Spleen (tissue), 11 donors: ENCODE measurements around the gene TMEM233. TPM values are rescaled to one million over a fixed set of nuclear protein-coding genes. Genes with fewer than 3 reads are reported as not detected.

Source experiments
- DNase-seq: peaks from one replicate; pipeline ENCODE4 v3.0.0-alpha.2; 2020
- H3K27ac ChIP-seq, 8 donors: fragments of 200-600 bp; sonication (generic) in 7 of 8; 1 replicate in 4 of 8; 2 replicates in 4 of 8; pipeline versions ENCODE4 v1.5.0 to v1.8.0; 2016 to 2021; ENCODE audit warnings: inconsistent platforms in 4 of 8, mild to moderate bottlenecking in 4 of 8, moderate library complexity in 1 of 8
- H3K27me3 ChIP-seq, 7 donors: fragments of 200-600 bp; sonication (generic) in 6 of 7; replicated peaks in 1 of 7; 1 replicate in 4 of 7; 2 replicates in 3 of 7; pipeline versions ENCODE4 v1.5.0 to v1.8.0; 2016 to 2021; ENCODE audit warnings: inconsistent platforms in 3 of 7, mild to moderate bottlenecking in 1 of 7
- H3K36me3 ChIP-seq, 6 donors: fragments of 200-600 bp; sonication (generic) in 5 of 6; 1 replicate in 4 of 6; 2 replicates in 2 of 6; pipeline versions ENCODE4 v1.5.0 to v1.8.0; 2016 to 2021; ENCODE audit warnings: inconsistent platforms in 2 of 6
- H3K4me1 ChIP-seq, 6 donors: fragments of 200-600 bp; sonication (generic) in 5 of 6; 1 replicate in 3 of 6; 2 replicates in 3 of 6; pipeline versions ENCODE4 v1.5.0 to v1.8.0; 2016 to 2021; ENCODE audit warnings: inconsistent platforms in 3 of 6
- H3K4me3 ChIP-seq, 8 donors: fragments of 200-600 bp; sonication (generic) in 7 of 8; 1 replicate in 4 of 8; 2 replicates in 4 of 8; pipeline versions ENCODE4 v1.5.0 to v1.8.0; 2016 to 2021; ENCODE audit warnings: inconsistent platforms in 4 of 8, mild to moderate bottlenecking in 4 of 8, moderate library complexity in 2 of 8
- H3K9me3 ChIP-seq, 8 donors: fragments of 200-600 bp; sonication (generic) in 7 of 8; 1 replicate in 4 of 8; 2 replicates in 4 of 8; pipeline versions ENCODE4 v1.5.0 to v1.8.0; 2016 to 2021; ENCODE audit warnings: inconsistent platforms in 4 of 8
- CTCF ChIP-seq, 11 experiments: fragments of 200-600 bp in 7 of 11; fragments of 450-650 bp in 4 of 11; sonication (generic) in 4 of 11; IDR thresholded peaks in 8 of 11; conservative IDR thresholded peaks in 3 of 11; 1 replicate in 7 of 11; 2 replicates in 4 of 11; pipeline versions ENCODE4 v1.4.0 to v1.8.0; 2016 to 2021; ENCODE audit warnings: antibody characterized with exemption in 11 of 11, inconsistent platforms in 4 of 11, mild to moderate bottlenecking in 1 of 11
- POLR2A ChIP-seq, 3 donors: fragments of 450-650 bp; IDR thresholded peaks; one replicate each; pipeline ENCODE4 v1.5.1; 2017; ENCODE audit warnings: antibody characterized with exemption in 3 of 3, mild to moderate bottlenecking in 1 of 3
- POLR2AphosphoS5 ChIP-seq, 3 donors: sonication (generic); formaldehyde crosslinking; IDR thresholded peaks; one replicate each; pipeline ENCODE4 v1.5.1; 2017; ENCODE audit warnings: antibody characterized with exemption in 3 of 3
- WGBS, 5 donors: extraction: QIAGEN DNeasy Blood & Tissue Kit in 3 of 5; methylation state at CpG; one replicate each; pipeline versions ENCODE4 v1.1.5 to v1.1.7; 2013 to 2018; 5-methylcytosine and 5-hydroxymethylcytosine counted together
- intact Hi-C: fragments of 100-400 bp; cut with DNase I; formaldehyde crosslinking; loops from one replicate; pipeline ENCODE4 v1.15.0; 2023; ENCODE audit warnings: low total_unique reads
- polyA plus RNA-seq, 3 donors: library from polyadenylated mRNA; stranded (reverse); fragments of 200-250 nt; gene quantifications; one replicate each; pipeline ENCODE4 v1.2.1, GENCODE V29; 2013
- total RNA-seq, 7 donors: library from RNA; depleted of rRNA in 3 of 7; stranded (reverse); fragments of >200 nt in 3 of 7; fragmentation: NEBNext Ultra II Directional in 4 of 7; extraction: Animal tissue kit (Norgen Biotek cat#: 25700) in 4 of 7; gene quantifications; one replicate each; pipeline versions ENCODE4 v1.1.0 to v1.2.1, GENCODE V29; 2016 to 2021
- donor health status: healthy with polysubstance abuse.
- donor health status: DM: no; HTN: no; CAD: no; lungs with moderate emphysema.
- donor health status: DM: no; HTN: no; CAD: no.
- donor health status: Bipolar disorder and iron deficiency.
- donor health status: healthy.
- donor health status: DM: no; HTN: no; CAD: no.
- donor health status: DM: yes; HTN: yes; CAD: no.

TMEM233 gene
- total and polyA plus RNA-seq, 10 donors = 0.15 to 0.74 (median 0.34) TPM; not detected in 1

GRCh38 chr12:119603767-119604166 is 10.2 kb downstream of the TMEM233 start:
- no peak for DNase-seq
- Histone ChIP-seq H3K27ac (no peak overlapping the region), H3K4me3 (no peak overlapping the region), H3K27me3 (peaks cover 0 to 19% (median 0%) of the 10 kb centered on the region in 7 donors), H3K36me3 (no peaks in the 10 kb centered on the region), H3K9me3 (peaks cover 0 to 4% (median 0%) of the 10 kb centered on the region in 8 donors), H3K4me1 (no peaks in the 10 kb centered on the region)
- 37 to 61% (median 53%) methylated on average over 2 of the region's 2 CpGs for WGBS, 5 donors
- intact Hi-C loops = no loop called here
- TF ChIP-seq POLR2A (IDR thresholded peaks at IDR 0.05) (no peak), CTCF (IDR thresholded peaks at IDR 0.05 in 8 of 11, conservative IDR thresholded peaks at IDR 0.05 in 3 of 11) (no peak), POLR2AphosphoS5 (IDR thresholded peaks at IDR 0.05) (no peak)

GRCh38 chr12:119609358-119609757 is 15.8 kb downstream of the TMEM233 start:
- Histone ChIP-seq H3K36me3 (no peaks in the 10 kb centered on the region), H3K4me1 (no peaks in the 10 kb centered on the region), H3K4me3 (no peak overlapping the region), H3K27ac (no peak overlapping the region), H3K27me3 (peaks cover 0 to 17% (median 0%) of the 10 kb centered on the region in 7 donors), H3K9me3 (peaks cover 0 to 21% (median 10%) of the 10 kb centered on the region in 8 donors)
- TF ChIP-seq POLR2AphosphoS5 (IDR thresholded peaks at IDR 0.05) (no peak), POLR2A (IDR thresholded peaks at IDR 0.05) (no peak), CTCF (IDR thresholded peaks at IDR 0.05 in 8 of 11, conservative IDR thresholded peaks at IDR 0.05 in 3 of 11) (no peak)
- 62 to 79% (median 74%) methylated on average over 3 of the region's 3 CpGs for WGBS, 5 donors
- intact Hi-C loops = no loop called here
- no peak for DNase-seq

GRCh38 chr12:119613319-119613936 is 19.9 kb downstream of the TMEM233 start:
- no peak for DNase-seq
- Histone ChIP-seq H3K4me3 (no peak overlapping the region), H3K27ac (no peak overlapping the region), H3K27me3 (peaks cover 0 to 10% (median 0%) of the 10 kb centered on the region in 7 donors), H3K36me3 (no peaks in the 10 kb centered on the region), H3K9me3 (peaks cover 0 to 23% (median 11%) of the 10 kb centered on the region in 8 donors), H3K4me1 (no peaks in the 10 kb centered on the region)
- 74 to 90% (median 85%) methylated on average over 9 of the region's 9 CpGs for WGBS, 5 donors
- intact Hi-C loops = no loop called here
- TF ChIP-seq CTCF (IDR thresholded peaks at IDR 0.05 in 8 of 11, conservative IDR thresholded peaks at IDR 0.05 in 3 of 11) (no peak), POLR2A (IDR thresholded peaks at IDR 0.05) (no peak)

- peaks cover 0 to 19% (median 8%) of the 10 kb centered on the region in 8 donors for H3K9me3 ChIP-seq
- no peak overlapping the region for H3K4me3 ChIP-seq
- intact Hi-C loops = no loop called here
- H3K4me1 ChIP-seq = no peaks in the 10 kb centered on the region
- TF ChIP-seq POLR2AphosphoS5 (IDR thresholded peaks at IDR 0.05) = no peak
- TF ChIP-seq POLR2A (IDR thresholded peaks at IDR 0.05) = no peak
- TF ChIP-seq CTCF (IDR thresholded peaks at IDR 0.05 in 8 of 11, conservative IDR thresholded peaks at IDR 0.05 in 3 of 11) = no peak
- peaks cover 0 to 10% (median 0%) of the 10 kb centered on the region in 7 donors for H3K27me3 ChIP-seq
- H3K36me3 ChIP-seq = no peaks in the 10 kb centered on the region
- DNase-seq = no peak
- H3K27ac ChIP-seq = no peak overlapping the region
These were observed 21.1 kb downstream of the TMEM233 start for GRCh38 chr12:119614705-119615104.
